Glutamatergic neuron (in vitro differentiated cells): ENCODE results near the gene RPL36. TPM values are rescaled to one million over a fixed set of nuclear protein-coding genes. Genes with fewer than 3 reads are reported as not detected.

ENCODE experiments used
- DNase-seq: peaks from one replicate; pipeline ENCODE4 v3.0.0; 2022
- H3K27ac Mint-ChIP-seq: one replicate; pipeline ENCODE4 v1.8.0; 2020; ENCODE audit warnings: mild to moderate bottlenecking, mixed read lengths, inconsistent platforms; ENCODE audit not compliant: unreplicated experiment
- H3K27me3 Mint-ChIP-seq: one replicate; pipeline ENCODE4 v1.8.0; 2020; ENCODE audit warnings: mild to moderate bottlenecking, moderate library complexity, mixed read lengths, inconsistent platforms; ENCODE audit not compliant: unreplicated experiment
- H3K36me3 Mint-ChIP-seq: one replicate; pipeline ENCODE4 v1.8.0; 2020; ENCODE audit warnings: mild to moderate bottlenecking, mixed read lengths, inconsistent platforms; ENCODE audit not compliant: unreplicated experiment
- H3K4me1 Mint-ChIP-seq: one replicate; pipeline ENCODE4 v1.8.0; 2020; ENCODE audit warnings: mild to moderate bottlenecking, low read depth, mixed read lengths, inconsistent platforms; ENCODE audit not compliant: unreplicated experiment
- H3K4me3 Mint-ChIP-seq: one replicate; pipeline ENCODE4 v1.8.0; 2020; ENCODE audit warnings: mild to moderate bottlenecking, mixed read lengths, inconsistent platforms; ENCODE audit not compliant: unreplicated experiment
- H3K9me3 Mint-ChIP-seq: one replicate; pipeline ENCODE4 v1.8.0; 2020; ENCODE audit warnings: mild to moderate bottlenecking, moderate library complexity, mixed read lengths, inconsistent platforms; ENCODE audit not compliant: unreplicated experiment
- CTCF ChIP-seq: fragments of 200-600 bp; sonication (generic); IDR thresholded peaks from one replicate; pipeline ENCODE4 v1.5.0; 2021; ENCODE audit not compliant: partially characterized antibody, unreplicated experiment
- total RNA-seq: library from RNA; stranded (reverse); fragmentation: NEBNext Ultra II Directional; extraction: Animal tissue kit (Norgen Biotek cat#: 25700); gene quantifications from one replicate; pipeline ENCODE4 v1.2.1, GENCODE V29; 2021; ENCODE audit not compliant: unreplicated experiment

The RPL36 gene
- total RNA-seq, 1 donor from 2014 or later: 514 TPM

DNA sequence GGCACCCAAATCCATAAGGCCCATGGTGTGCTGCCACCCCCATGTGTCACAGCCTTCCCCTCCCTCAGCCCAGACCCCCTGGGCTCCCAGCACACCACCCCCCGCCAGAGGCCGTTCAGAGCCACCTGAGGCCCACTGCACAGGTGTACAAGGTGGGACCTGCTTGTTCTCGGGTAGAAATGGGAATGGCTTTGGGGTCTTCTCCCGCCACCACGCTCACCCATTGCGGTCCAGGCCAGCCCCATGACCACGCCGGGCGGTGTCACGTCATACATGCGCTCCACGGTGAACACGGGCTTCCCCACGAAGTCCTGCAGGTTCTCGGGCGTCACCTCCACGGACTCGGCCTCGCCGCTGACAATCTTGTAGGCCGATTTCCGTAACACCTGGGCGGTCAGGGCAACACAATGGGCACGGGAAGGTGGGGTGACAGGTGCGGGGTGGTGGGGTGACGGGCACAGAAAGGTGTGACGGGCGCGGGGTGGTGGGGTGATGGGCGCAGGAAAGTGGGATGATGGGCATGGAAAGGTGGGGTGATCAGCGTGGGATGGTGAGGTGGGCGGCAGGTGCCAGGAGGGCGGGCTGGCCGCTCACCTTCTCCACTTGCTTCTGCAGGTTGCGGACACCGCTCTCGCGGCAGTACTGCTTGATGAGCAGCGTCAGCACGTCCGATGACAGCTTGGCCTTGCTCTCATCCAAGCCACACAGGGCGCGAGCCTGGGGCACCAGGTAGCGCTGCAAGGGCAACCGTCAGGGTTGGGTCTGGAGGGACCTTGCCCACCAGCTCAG, 4.3 kb downstream of the RPL36 start:
- no peak overlapping the region for H3K4me3 Mint-ChIP-seq
- H3K9me3 Mint-ChIP-seq: peaks cover 16% of the 10 kb centered on the region
- H3K27ac Mint-ChIP-seq: peak overlapping the region; percentile 43
- no peak for TF ChIP-seq CTCF
- H3K36me3 Mint-ChIP-seq: no peaks in the 10 kb centered on the region
- H3K27me3 Mint-ChIP-seq: peaks cover 11% of the 10 kb centered on the region
- no peak for DNase-seq
- no peaks in the 10 kb centered on the region for H3K4me1 Mint-ChIP-seq

GRCh38 chr19:5694956-5695648, 5.0 kb downstream of the RPL36 start:
- peaks cover 5% of the 10 kb centered on the region for H3K27me3 Mint-ChIP-seq

DNA sequence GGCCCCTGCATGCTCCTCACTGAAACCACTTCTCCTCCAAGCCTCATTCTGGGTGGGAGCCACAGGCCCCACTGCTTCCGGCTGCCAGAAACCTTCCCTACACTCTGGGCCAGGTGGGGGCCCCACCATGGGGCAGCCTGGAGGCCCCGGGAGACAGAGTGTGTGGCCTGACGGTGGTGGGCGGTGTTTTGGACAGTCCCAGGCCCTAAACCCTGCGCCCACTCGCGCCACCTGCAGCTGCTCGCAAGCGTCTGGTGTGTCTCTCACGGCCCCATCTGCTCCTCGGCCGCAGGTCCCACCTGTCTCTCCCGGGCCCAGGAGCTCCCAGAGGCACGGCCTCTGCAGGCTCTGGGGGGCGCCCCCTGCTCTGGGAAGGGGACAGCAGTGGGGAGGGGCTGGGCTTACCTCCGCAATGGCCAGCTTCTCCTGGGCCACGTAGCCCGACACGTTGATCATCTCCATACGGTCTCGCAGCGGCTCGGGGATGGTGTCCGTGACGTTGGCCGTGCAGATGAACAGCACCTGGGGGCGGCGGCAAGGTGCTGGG, 5.6 kb downstream of the RPL36 start:
- peak overlapping the region; percentile 66 for H3K27ac Mint-ChIP-seq
- DNase-seq: peak; percentile 50
- H3K9me3 Mint-ChIP-seq: peaks cover 9% of the 10 kb centered on the region
- no peaks in the 10 kb centered on the region for H3K4me1 Mint-ChIP-seq
- no peaks in the 10 kb centered on the region for H3K36me3 Mint-ChIP-seq
- H3K4me3 Mint-ChIP-seq: no peak overlapping the region
- TF ChIP-seq CTCF: no peak
- peaks cover under 1% of the 10 kb centered on the region for H3K27me3 Mint-ChIP-seq

More at GRCh38 chr19:5694956-5695648, 5.0 kb downstream of the RPL36 start:
- no peak for TF ChIP-seq CTCF
- Mint-ChIP-seq H3K4me3 (no peak overlapping the region), H3K36me3 (no peaks in the 10 kb centered on the region), H3K4me1 (no peaks in the 10 kb centered on the region), H3K27ac (peak overlapping the region; percentile 66), H3K9me3 (peaks cover 13% of the 10 kb centered on the region)
- DNase-seq: no peak

DNA sequence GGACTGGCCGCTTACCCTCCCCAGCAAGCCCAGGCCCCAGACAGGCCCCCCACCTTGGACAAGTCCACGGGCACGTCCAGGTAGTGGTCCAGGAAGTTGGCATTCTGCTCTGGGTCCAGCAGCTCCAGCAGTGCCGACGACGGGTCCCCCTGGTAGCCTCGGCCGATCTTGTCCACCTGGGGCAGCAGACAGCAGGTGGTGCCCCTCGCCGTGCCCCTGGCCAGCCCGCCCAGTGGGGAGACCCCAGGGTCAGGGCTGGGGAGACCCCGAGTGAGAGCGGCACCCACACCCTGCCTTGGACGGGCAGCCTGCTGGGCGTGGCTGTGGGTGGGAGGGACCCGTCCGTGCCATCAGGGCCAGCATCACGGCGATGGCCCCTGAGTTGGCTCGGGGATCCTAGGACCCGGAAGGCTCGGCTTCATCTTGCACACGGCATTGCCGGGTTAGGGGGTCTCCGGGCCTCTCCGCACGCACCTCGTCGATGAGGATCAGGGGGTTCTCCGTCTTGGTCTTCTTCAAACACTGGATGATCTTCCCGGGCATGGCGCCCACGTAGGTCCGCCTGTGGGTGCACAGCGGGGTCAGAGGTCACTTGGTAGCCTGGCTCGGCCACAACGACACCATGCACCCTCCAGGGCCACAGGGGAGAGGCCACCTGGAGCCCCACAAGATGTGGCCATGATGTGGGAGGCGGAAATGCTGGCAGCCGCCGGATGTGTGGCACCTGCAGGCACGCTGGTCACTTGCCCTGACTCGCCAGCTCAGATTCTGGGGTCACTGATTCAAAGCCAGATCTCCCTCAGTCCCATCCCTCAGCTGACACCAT, 6.3 kb downstream of the RPL36 start:
- no peak for DNase-seq
- peak overlapping the region; percentile 75 for H3K27ac Mint-ChIP-seq
- H3K36me3 Mint-ChIP-seq: no peaks in the 10 kb centered on the region

More for the DNA sequence above, 6.3 kb downstream of the RPL36 start:
- TF ChIP-seq CTCF: no peak
- Mint-ChIP-seq H3K4me1 (no peaks in the 10 kb centered on the region), H3K9me3 (peaks cover 7% of the 10 kb centered on the region), H3K4me3 (no peak overlapping the region), H3K27me3 (no peaks in the 10 kb centered on the region)
